D341Med (cell line): Measurements from ENCODE around the gene NCOA7.

Source experiments
- DNase-seq: peaks from one replicate; pipeline ENCODE4 v3.0.0; 2012; ENCODE audit warnings: low spot score

Gene NCOA7, protein sequence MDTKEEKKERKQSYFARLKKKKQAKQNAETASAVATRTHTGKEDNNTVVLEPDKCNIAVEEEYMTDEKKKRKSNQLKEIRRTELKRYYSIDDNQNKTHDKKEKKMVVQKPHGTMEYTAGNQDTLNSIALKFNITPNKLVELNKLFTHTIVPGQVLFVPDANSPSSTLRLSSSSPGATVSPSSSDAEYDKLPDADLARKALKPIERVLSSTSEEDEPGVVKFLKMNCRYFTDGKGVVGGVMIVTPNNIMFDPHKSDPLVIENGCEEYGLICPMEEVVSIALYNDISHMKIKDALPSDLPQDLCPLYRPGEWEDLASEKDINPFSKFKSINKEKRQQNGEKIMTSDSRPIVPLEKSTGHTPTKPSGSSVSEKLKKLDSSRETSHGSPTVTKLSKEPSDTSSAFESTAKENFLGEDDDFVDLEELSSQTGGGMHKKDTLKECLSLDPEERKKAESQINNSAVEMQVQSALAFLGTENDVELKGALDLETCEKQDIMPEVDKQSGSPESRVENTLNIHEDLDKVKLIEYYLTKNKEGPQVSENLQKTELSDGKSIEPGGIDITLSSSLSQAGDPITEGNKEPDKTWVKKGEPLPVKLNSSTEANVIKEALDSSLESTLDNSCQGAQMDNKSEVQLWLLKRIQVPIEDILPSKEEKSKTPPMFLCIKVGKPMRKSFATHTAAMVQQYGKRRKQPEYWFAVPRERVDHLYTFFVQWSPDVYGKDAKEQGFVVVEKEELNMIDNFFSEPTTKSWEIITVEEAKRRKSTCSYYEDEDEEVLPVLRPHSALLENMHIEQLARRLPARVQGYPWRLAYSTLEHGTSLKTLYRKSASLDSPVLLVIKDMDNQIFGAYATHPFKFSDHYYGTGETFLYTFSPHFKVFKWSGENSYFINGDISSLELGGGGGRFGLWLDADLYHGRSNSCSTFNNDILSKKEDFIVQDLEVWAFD

GRCh38 chr6:125790358-125791150 lies at the start of gene NCOA7:
TSS of gene NCOA7 (plus strand) at chr6:125790960. CDS start at chr6:125815355, 24,395 bp downstream.
- peak; percentile 89 for DNase-seq

DNA sequence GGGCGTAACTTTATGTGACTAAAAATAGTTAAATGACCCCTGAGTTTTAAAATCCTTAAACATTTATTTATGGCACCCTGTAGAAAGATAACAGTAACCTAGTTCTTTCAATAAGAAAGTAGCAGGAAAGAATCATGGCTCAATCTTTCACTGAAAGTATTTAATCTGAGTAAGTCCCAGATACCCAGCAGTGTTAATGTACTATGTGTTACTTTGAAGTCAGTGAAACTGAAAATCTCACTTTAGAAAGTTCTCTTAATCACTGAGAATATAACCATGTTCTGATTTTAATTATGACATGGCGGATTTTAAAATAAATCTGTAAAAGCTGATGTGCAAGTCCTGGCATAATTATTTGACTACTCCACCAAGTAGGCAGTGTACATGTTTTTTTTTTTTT lies 49.4 kb upstream of the NCOA7 start:
- no peak for DNase-seq

- DNase-seq = no peak
Measured at GRCh38 chr6:125742024-125742423, 48.7 kb upstream of the NCOA7 start.

DNA sequence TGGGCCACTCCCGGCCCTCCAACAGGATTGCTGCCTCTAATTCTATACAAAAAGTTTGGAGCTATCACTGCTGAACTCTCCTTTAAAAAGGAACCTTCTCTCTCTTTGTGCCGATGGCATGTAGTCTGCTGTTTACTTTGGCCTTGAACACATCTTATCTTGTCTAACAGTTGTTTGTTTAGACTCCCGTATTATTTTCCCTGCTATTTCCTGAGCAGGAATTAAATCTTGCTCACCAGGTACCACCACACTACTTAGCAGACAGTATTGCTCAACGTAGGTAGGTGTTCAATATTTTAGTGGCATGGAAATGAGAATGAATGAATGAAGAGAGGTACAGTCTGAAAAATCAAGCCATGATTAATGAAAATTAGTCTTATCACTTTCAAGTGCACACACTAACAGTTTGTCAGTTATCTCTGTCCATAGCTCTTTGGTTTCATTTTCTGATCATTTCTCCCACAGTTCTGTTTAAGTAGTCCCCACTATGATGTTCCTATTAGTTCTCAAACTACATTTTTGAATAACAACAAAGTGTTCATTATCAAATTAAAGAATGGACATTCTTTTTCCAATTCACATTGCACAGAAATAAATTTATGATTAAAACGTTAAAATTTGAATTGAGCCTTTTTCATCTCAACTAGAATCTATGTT lies 48.2 kb upstream of the NCOA7 start:
- no peak for DNase-seq

- DNase-seq = no peak
Measured at GRCh38 chr6:125743604-125744003, 47.2 kb upstream of the NCOA7 start.

GRCh38 chr6:125745281-125746018 lies 45.3 kb upstream of the NCOA7 start:
- DNase-seq = no peak

GRCh38 chr6:125746019-125746414 lies 44.7 kb upstream of the NCOA7 start:
- DNase-seq = no peak

DNA sequence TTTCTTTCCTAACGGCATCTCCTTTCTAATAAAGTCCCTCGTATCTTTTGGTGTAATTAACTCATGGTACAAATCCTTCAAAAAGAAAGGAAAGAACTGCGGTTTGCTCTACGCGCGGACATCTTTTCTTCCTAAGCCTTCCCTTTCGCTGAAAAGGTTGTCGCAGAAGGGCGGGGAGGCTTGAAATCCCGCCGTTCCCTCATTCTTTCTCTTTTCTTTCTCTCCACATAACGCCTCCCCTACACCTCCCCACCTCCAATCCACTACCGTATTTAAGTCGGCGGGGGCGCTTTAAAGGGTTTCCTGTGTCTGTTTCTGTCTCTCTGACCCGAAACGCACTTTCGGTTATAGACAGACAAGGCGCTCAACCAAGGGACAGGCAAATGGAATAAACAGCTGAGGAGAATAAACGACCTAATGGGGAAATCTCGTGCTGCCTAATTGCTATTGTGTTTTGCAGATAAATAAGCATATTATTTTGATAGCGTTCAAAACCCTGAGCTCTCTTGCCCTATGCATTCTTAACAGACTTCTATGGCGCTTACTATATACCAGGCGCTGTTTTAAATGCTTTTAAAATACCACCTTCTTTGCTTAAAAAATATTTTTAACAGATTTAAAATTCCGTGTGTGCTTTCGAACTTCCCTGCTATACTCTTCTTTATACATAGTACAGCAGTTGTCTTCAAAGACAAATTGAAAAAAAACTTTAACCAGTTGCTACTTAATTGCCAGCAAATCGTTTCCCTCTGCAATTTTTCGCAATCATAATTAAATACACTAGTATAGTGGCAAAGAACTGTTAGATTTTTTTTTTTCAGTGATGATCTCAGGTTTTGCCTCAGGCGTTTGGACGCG lies 43.8 kb upstream of the NCOA7 start:
- no peak for DNase-seq

DNA sequence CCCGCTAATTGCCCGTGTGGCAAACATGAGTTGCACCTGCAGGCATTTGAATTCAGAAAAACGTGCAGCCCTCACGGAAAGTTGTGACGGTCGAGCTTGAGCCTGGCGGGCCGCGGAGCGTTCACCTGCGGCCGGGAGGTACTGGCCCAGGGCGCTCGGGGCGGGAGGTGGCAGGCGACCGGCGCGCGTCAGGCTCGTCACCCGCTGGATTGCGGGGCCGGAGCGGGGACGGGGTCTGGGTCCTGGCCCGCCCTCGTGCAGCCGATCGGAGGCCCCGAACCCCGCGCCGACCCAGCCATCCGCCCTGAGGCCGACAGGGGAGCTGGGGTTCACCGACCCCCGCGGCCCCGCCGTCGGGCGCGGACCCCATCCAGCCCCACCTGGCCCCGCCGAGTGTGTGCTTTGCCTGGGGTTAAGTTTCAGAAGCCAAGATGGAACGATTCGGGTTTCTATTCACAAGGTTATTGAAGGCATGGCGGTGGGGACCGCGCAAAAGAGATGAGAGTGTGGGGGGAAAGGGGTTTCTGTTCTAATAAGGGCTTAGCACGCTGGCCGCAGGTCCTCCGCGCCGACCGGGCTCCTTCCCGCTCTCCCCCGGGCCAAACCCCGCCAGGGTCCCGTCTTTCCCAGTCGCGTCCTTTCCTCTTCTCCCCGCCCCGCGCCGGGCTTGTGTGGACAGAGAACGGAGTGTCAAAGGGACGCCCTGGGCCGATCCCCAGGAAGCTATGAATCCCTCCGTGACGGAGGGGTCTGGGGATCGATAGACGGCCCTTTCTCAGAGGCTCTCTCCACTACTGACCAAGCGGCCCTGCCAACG lies 43.0 kb upstream of the NCOA7 start:
- DNase-seq = peak; percentile 63

DNA sequence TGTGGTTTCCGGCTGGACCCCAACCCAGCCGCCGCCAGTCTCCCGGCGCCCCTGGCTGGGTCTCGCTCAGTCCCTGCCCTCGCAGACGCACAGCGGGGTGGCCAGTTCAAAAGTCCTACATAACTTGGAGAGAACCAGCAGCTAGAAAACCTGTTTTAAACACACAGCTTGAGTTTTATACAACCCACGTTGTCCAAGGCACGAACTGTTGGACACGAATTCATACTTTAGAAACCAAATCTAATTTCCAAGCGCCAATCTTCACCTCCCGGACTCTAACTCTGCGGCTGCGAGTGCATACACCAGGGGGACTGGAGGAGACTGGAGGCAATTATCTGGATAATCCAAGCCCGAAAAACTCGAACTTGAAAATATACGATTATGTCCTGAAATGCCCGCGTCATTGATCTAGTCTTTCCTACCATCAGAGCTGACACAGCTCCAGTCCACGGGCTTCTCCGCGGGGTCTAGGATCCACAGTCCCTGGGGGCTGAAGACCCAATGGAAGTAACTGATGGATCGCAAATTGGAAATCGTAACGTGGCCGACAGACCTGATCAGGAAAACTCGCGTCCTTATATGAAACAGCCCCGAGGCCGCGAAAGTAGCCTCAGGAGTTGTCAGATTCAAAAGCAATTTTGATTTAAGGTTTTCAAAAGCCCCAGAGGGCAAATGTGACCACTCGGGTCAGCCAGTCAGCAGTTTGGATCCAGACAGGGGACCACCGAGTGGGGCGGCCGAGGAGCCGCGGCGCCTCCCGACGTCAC lies 42.2 kb upstream of the NCOA7 start:
- peak; percentile 50 for DNase-seq

GRCh38 chr6:125749173-125749864 lies 41.4 kb upstream of the NCOA7 start, which contains the start of gene HEY2:
TSS of gene HEY2 (plus strand) at chr6:125749632. CDS start at chr6:125749777, 145 bp downstream.
- peak; percentile 99 for DNase-seq

- DNase-seq = peak; percentile 52
Measured at GRCh38 chr6:125749865-125750691, 40.7 kb upstream of the NCOA7 start.

- no peak for DNase-seq
Measured at GRCh38 chr6:125750692-125751333, 39.9 kb upstream of the NCOA7 start.

GRCh38 chr6:125751334-125751916 lies 39.3 kb upstream of the NCOA7 start:
- DNase-seq = no peak

- DNase-seq = no peak
Measured at GRCh38 chr6:125752773-125753172, 38.0 kb upstream of the NCOA7 start.
